ENCODE measurements around the gene CCL11.

CCL11 gene

GRCh38 chr17:34285286-34285792 lies at the start of gene CCL11:
CCL11 (plus strand) TSS chr17:34285742; CDS start chr17:34285809, 67 bp downstream.
- no peak for DNase-seq

GRCh38 chr17:34236281-34236892 lies 49.2 kb upstream of the CCL11 start:
- DNase-seq = no peak

DNA sequence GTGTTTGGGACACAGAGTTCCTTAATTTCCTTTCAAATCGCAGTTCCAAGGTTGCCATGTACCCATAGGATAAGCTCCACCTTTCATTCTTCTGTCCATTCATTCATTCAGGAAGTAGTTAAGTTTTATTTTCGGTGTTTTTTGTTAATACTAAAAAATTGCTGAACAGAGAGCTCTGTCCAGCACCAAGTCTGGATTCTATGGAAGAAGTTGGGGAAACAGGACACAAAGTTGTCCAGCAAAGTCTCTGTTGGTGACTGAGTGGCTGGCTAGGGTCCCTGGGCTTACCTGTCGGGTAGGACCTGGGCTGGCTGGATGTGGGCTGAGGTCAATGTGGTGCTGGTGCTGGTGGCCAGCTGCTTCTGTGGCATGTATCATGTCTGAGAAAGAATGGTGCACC lies 48.1 kb upstream of the CCL11 start:
- DNase-seq = no peak

DNA sequence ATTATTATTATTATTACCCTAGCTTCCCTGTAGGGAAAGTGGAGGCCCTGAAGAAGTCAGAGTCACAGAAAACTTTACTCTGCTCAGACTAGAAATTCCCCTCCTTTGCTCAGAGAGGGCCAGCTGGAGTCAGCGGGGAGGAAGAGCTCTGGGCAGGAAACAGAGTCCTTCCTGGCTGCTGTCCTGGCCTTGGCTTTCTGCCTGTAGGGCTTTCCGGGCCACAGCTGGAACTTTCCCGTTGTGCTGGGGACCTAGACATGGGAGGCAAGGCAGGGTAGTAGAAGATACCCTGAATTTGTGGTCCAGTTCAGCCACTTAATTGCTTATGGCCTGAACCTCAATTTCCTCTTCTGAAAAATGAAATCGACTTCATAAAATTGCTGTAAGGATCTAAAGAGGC lies 44.5 kb upstream of the CCL11 start:
- no peak for DNase-seq

- DNase-seq = no peak
Observed at GRCh38 chr17:34242587-34243363, 42.8 kb upstream of the CCL11 start.

DNA sequence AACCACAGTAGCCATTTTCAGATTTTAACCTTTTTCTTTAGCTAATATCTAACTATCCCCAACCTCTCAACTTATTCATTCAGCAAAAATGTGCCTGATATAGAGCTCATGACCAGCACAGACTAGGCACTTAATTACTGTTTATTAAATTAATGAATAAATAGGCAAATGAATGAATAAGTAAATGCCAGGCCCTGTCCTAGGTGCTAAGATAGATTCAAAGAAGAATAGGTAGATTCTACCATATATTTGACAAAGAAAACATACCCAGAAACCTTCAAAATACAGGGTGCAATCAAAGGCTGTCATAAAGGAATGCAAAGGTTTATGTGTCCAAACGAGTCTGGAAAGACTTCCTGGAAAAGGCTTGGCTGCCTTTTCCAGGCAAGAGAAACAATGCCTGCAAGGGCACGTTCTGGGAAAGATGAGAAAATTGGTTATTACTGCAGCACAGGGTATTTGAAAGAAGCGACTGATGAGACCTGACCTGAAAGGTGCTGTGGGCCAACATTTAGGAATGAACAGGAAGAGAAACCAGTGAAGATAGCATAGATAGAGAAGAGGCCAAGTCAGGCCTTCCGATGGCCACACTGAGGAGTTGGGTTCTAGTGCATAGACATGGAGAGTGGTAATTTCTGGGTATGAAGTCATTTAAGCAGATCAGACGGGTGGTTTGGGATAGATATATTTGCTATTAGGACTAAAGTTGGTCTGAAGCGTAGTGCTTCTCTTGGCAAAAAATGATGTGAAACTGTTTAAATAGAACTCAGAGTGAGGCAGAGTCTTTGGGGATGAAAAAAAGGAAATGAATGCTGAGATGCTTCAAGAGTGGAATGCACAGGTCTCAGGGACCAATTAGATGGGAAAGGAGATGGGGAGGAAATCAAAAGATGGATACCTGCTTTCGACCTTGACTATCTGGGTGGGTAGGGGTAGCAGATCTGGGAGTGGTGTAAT lies 41.9 kb upstream of the CCL11 start:
- no peak for DNase-seq

DNA sequence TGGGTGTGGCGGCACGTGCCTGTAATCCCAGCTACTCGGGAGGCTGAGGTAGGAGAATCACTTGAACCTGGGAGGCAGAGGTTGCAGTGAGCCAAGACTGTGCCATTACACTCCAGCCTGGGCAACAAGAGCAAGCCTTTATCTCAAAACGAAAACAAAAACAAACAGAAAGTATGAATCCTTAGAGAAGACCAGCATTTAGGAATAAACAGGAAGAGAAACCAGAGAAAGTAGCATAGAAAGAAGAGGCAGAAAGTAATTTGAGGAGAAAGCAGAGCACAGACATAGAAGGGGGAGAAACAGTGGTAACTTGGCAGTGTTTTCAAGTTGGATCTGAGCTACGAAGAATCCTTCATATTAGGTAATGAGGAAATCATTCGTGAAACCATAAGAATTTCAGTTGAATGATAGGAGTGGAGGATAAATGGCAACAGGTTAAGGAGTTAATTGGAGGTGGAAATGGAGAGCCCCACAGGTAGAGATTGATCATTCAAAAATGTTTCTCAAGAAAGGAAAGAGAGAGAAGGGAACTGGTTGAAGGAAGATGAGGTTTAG lies 40.1 kb upstream of the CCL11 start:
- no peak for DNase-seq

DNA sequence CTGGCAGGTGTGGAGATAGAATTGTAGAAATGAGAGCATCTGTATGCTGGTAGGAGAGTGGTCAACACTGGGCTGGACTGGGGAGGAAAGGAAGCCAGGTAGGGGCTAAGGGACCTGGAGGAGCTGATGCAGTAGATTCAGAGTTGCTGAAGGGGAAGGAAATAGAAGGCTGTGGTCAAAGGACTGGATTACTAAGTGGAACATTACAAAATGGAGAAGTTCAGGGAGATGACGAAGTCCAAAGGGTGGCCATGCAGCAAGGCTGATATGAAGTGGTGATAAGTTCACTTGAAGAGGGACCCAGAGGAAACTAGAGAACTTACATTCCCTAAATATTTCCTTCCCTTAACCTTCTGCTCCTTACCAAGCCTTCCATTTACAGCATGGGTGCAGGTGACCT lies 39.1 kb upstream of the CCL11 start:
- no peak for DNase-seq

DNA sequence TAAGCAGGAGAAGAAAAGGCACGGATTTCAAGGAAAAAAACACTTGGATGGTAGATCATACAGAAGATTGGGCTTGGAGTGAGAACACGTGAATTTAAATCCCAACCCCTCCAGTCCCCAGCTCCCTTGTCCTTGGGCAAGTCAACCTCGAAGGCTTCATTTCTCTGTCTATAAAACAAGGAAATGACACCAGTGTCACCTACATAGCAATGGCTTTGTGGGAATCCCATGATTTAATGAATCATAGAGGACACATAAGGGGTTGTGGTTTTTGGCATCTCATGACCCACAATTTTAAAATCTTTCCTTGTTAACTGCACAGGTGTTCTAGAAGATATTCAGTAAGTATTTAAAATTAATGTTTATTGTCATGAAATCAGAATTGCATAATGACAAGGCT lies 38.7 kb upstream of the CCL11 start:
- no peak for DNase-seq

GRCh38 chr17:34248511-34249024 lies 37.0 kb upstream of the CCL11 start:
- DNase-seq = no peak

DNA sequence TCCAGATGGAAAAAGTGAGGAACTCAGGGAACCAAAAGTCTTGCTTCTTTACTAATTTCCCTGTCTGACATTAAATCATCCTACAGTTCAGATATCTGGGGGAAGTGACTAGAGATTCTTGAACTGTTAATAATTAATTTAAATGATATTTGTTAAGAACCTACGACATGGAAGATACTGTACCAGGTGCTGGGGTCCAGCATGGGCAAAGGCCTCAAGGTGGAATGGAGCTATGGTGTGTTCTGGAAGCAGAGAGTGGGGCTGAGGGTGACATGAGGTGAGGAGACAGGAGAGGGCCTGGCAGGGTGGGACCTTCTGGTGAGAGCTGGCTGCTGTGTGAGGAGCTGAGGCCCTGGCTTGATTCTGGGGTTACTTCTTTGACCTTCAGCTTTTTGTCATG lies 36.5 kb upstream of the CCL11 start:
- no peak for DNase-seq

DNA sequence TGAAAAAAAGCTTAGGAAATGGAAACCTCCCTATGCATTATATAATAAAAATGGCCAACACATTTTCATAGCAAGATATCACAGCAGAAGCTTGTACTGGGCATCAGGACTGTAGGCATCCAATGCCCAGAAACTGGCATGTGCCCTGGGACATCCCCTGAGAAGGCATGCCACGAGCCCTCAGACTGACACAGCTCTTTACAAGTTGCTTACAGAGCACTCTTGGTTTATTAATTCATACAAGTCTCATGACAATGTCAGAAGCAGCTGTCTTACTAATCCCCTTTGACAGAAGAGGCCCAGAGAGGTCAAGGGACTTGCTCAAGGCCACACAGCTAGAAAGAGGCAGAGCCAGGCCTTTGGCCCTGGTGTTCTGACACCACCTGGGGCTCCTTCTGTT lies 36.1 kb upstream of the CCL11 start:
- DNase-seq = no peak

- no peak for DNase-seq
Observed at GRCh38 chr17:34251186-34251585, 34.4 kb upstream of the CCL11 start.

DNA sequence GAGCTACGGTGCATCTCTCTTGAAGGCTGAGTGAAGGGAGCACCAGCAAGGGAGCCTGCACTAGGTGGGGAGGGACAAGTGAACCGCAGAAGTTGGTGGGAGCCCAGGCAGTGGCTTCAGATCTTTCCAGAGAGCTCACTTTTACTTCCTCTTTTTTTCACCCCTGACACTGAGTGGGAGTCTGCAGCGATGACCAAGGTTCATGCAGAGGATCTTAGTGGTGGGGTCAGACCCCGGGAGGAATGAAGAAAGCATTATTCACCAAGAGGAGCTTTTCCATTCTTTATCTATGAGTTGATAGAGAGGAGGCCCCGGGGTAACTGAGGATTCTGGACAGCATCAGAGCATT lies 33.5 kb upstream of the CCL11 start:
- DNase-seq = no peak

GRCh38 chr17:34252444-34253138 lies 33.0 kb upstream of the CCL11 start:
- no peak for DNase-seq

- no peak for DNase-seq
Observed at GRCh38 chr17:34253139-34253525, 32.4 kb upstream of the CCL11 start.

DNA sequence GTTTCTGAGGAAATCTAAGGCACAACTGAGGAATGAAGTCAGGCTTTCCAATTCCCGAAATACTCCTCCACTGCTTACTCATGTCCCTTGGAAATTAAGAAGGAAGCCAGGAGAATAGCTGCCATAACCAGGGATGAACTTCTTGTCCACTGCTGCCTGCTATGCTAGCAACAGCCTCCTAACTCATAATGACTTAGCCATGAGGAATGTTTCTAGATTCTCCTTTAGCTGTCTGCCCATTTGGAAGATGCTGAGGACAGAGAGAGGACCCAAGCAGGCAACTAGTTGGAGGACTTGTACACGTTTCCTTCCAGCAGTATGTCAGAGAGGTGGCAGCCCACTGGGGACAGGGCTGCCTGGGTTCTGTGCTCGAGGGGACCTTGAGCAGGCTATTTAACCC lies 31.4 kb upstream of the CCL11 start:
- no peak for DNase-seq

GRCh38 chr17:34254651-34255380 lies 30.7 kb upstream of the CCL11 start, which contains the start of gene CCL2:
CCL2 (plus strand) TSS chr17:34255285; CDS start chr17:34255350, 65 bp downstream.
- peak in 2 of 3 experiments; percentile 8 to 71 for DNase-seq

DNA sequence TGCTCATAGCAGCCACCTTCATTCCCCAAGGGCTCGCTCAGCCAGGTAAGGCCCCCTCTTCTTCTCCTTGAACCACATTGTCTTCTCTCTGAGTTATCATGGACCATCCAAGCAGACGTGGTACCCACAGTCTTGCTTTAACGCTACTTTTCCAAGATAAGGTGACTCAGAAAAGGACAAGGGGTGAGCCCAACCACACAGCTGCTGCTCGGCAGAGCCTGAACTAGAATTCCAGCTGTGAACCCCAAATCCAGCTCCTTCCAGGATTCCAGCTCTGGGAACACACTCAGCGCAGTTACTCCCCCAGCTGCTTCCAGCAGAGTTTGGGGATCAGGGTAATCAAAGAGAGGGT lies 30.2 kb upstream of the CCL11 start:
- DNase-seq = no peak

DNA sequence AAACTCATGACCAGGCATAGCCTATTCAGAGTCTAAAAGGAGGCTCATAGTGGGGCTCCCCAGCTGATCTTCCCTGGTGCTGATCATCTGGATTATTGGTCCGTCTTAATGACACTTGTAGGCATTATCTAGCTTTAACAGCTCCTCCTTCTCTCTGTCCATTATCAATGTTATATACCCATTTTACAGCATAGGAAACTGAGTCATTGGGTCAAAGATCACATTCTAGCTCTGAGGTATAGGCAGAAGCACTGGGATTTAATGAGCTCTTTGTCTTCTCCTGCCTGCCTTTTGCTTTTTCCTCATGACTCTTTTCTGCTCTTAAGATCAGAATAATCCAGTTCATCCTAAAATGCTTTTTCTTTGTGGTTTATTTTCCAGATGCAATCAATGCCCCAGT lies 29.7 kb upstream of the CCL11 start:
- DNase-seq = no peak

GRCh38 chr17:34257299-34257985 lies 28.1 kb upstream of the CCL11 start:
- no peak for DNase-seq

Data from NCI-H1417 (cell line).